GM12864 (cell line): ENCODE data around the gene TBK1.
"Not testable (repeated sequence)": the region's sequence is repeated elsewhere in the genome, so short reads cannot be mapped to it uniquely, and the experiment has no call there.

Source experiments
- DNase-seq: peaks from one replicate; pipeline ENCODE4 v3.0.0-alpha.2; 2011; ENCODE audit warnings: low read depth
- H3K4me3 ChIP-seq: 2 replicates; pipeline ENCODE4 v1.5.1; 2011; ENCODE audit warnings: mild to moderate bottlenecking, low read depth, low read length, control low read depth
- CTCF ChIP-seq: IDR thresholded peaks from 2 replicates; pipeline ENCODE4 v1.5.1; 2011; ENCODE audit warnings: low read depth, mild to moderate bottlenecking, moderate library complexity, low read length, control low read depth, inconsistent platforms; ENCODE audit errors: missing control alignments

Gene TBK1

GRCh38 chr12:64534672-64535199 is 82.8 kb downstream of the TBK1 start:
- DNase-seq, result no peak
- no peak overlapping the region for H3K4me3 ChIP-seq
- no peak for TF ChIP-seq CTCF

- no peak for TF ChIP-seq CTCF
- H3K4me3 ChIP-seq, result no peak overlapping the region
- no peak for DNase-seq
Observed at GRCh38 chr12:64538121-64538520, 86.2 kb downstream of the TBK1 start.

- not testable (repeated sequence) for DNase-seq, H3K4me3 ChIP-seq
Observed at GRCh38 chr12:64542409-64543047, 90.6 kb downstream of the TBK1 start.

GRCh38 chr12:64544371-64545080 is 92.6 kb downstream of the TBK1 start:
- TF ChIP-seq CTCF, result no peak
- no peak overlapping the region for H3K4me3 ChIP-seq
- DNase-seq, result no peak

GRCh38 chr12:64545081-64545382 is 93.1 kb downstream of the TBK1 start:
- no peak for DNase-seq
- no peak overlapping the region for H3K4me3 ChIP-seq
- no peak for TF ChIP-seq CTCF

GRCh38 chr12:64549108-64549507 is 97.2 kb downstream of the TBK1 start:
- no peak overlapping the region for H3K4me3 ChIP-seq
- TF ChIP-seq CTCF, result no peak
- DNase-seq, result no peak

GRCh38 chr12:64550755-64551154 is 98.8 kb downstream of the TBK1 start:
- TF ChIP-seq CTCF, result no peak
- DNase-seq, result no peak
- H3K4me3 ChIP-seq, result no peak overlapping the region
